ENCODE data around the gene SPEG. TPM values are rescaled to one million over a fixed set of nuclear protein-coding genes. Genes with fewer than 3 reads are reported as not detected.
A peak's percentile ranks its signal among the peaks of the same experiment; 100 is the strongest.

The SPEG gene
- polyA plus RNA-seq, 2 of the 4 experiments (the other 2 are of a cell fraction), result 2.3 to 11.5 TPM

GRCh38 chr2:219527472-219527871, 92.8 kb downstream of the SPEG start:
- Histone ChIP-seq H3K9me3 (no peaks in the 10 kb centered on the region), H3K4me3 (no peak overlapping the region), H3K4me2 (no peak overlapping the region), H3K4me1 (peaks cover 4% of the 10 kb centered on the region; the same call in 2 of the 3 replicates), H3K27ac (no peak overlapping the region)
- ATAC-seq (no peak), FAIRE-seq (no peak), DNase-seq (ENCODE audit: low read depth in 1 of 2, low spot score in 1 of 2) (no peak)
- POLR2A ChIA-PET, result no interaction called here
- TF ChIP-seq MAX (IDR thresholded peaks at IDR 0.05) (no peak), MAFK (IDR thresholded peaks at IDR 0.05; ENCODE audit: partially characterized antibody) (no peak), USF2 (IDR thresholded peaks at IDR 0.05) (no peak), HOXA7 (CRISPR knock-in tag; IDR thresholded peaks at IDR 0.05) (no peak), EHF (CRISPR knock-in tag; IDR thresholded peaks at IDR 0.05) (no peak), ZNF302 (CRISPR knock-in tag; IDR thresholded peaks at IDR 0.05) (no peak), ZSCAN20 (CRISPR knock-in tag; IDR thresholded peaks at IDR 0.05) (no peak), GATA3 (IDR thresholded peaks at IDR 0.05; ENCODE audit: borderline replicate concordance) (no peak), HOXB5 (CRISPR knock-in tag; IDR thresholded peaks at IDR 0.05) (no peak)
- WGBS (ENCODE audit: missing lambda C conversion rate), result 16% methylated on average over 3 of the region's 5 CpGs
- CTCF ChIA-PET, result interaction anchor here (1.0 to 79.1 kb wide), 9 partner anchors 9 to 498 kb away, joined by 3 to 3291 read pairs (median 14); partner anchors contain the start of genes ASIC4, CHPF, DNPEP and GMPPA

DNA sequence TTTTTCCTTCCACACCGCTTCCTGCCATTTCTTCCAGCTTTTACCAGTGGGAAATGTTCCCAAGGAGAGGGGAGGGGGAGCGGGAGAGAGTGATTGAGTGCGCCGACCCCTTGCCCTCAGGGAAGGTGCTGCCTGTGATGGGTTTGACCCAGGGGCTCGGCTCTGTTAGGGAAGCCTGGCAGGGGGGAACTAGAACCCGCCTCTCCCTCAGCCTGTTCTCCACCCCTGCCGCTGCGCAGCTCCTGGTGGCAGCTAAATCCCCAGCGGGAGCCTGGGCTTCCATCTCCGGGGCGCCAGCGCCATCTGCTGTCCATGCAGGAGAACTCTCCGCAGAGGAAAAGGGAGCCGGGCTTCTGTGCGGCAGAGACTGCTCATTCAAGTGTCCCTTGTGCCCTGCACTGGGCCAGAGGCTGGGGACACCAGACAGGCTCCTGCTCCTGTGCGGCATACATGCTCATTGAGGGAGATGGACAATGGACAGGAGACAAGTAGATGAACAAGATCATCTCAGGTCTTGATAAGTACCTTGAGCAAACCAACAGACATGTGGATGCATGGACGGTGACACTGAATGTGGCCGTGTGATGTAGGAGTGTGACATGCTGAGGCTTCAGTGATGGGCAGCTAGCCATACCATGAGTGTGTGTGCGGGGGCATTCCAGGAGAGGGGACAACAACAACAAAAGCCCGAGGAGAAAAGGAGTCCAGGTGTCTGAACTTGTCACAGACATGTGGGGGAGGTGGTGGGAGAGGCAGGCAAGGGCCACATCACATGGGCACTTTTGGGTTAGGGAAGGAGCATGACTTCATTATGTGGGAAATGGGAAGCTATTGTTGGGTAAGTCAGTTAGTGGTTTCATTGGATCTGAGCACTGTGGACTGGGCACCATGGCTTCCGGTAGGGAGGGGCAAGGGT, 95.7 kb downstream of the SPEG start:
- H3K27ac ChIP-seq, result peak overlapping the region in 1 of 2 experiments; percentile 57; a peak in 1 of 6 replicates
- ChIA-PET POLR2A (interaction anchor here (0.8 to 1.7 kb wide), 5 partner anchors 32 to 354 kb away, joined by 3 to 6 read pairs (median 3); partner anchors contain the start of genes CNPPD1 and GMPPA), CTCF (interaction anchor here (0.6 to 79.1 kb wide), 56 partner anchors 11 to 540 kb away, joined by 3 to 3291 read pairs (median 4); partner anchors contain the start of genes ASIC4, CHPF, DES and GMPPA)
- peak overlapping the region; percentile 83 for H3K4me2 ChIP-seq
- H3K4me1 ChIP-seq, result peaks cover 4% of the 10 kb centered on the region; the same call in 1 of the 3 replicates
- ATAC-seq, result peak; percentile 71 to 93
- 30% methylated on average over 11 of the region's 21 CpGs for WGBS (ENCODE audit: missing lambda C conversion rate)
- peak overlapping the region; percentile 33; the same call in 2 of the 3 replicates for H3K4me3 ChIP-seq
- H3K9me3 ChIP-seq, result no peaks in the 10 kb centered on the region
- TF ChIP-seq BHLHE40 (IDR thresholded peaks at IDR 0.05; ENCODE audit: low read depth, low read length) (no peak), SMC3 (IDR thresholded peaks at IDR 0.05) (peak; percentile 95), ZNF302 (CRISPR knock-in tag; IDR thresholded peaks at IDR 0.05) (no peak), CTCF (IDR thresholded peaks at IDR 0.05) (peak; percentile 94), RAD21 (conservative IDR thresholded peaks at IDR 0.05 in 1 of 2, IDR thresholded peaks at IDR 0.05 in 1 of 2) (peak; percentile 99)
- no peak for FAIRE-seq
- peak; percentile 81 to 94 for DNase-seq (ENCODE audit: low read depth in 1 of 2, low spot score in 1 of 2)

GRCh38 chr2:219531639-219532377, 97.2 kb downstream of the SPEG start:
- POLR2A ChIA-PET, result no interaction called here
- CTCF ChIA-PET, result interaction anchor here (1.1 to 79.1 kb wide), 10 partner anchors 9 to 361 kb away, joined by 3 to 3291 read pairs (median 37); partner anchors contain the start of genes ASIC4, CHPF, DES and GMPPA
- Histone ChIP-seq H3K4me2 (no peak overlapping the region), H3K27ac (no peak overlapping the region), H3K4me3 (no peak overlapping the region), H3K4me1 (peaks cover 4% of the 10 kb centered on the region; the same call in 1 of the 3 replicates), H3K9me3 (no peaks in the 10 kb centered on the region)
- DNase-seq (ENCODE audit: low read depth in 1 of 2, low spot score in 1 of 2) (no peak), FAIRE-seq (no peak), ATAC-seq (no peak)
- WGBS (ENCODE audit: missing lambda C conversion rate), result 52% methylated on average over 15 of the region's 20 CpGs
- TF ChIP-seq HEYL (CRISPR knock-in tag; IDR thresholded peaks at IDR 0.05) (no peak), CBX2 (IDR thresholded peaks at IDR 0.05; ENCODE audit: borderline replicate concordance, low read depth) (no peak), HMGXB4 (CRISPR knock-in tag; IDR thresholded peaks at IDR 0.05; ENCODE audit: borderline replicate concordance) (no peak), HOXB13 (CRISPR knock-in tag; IDR thresholded peaks at IDR 0.05; ENCODE audit: low read depth) (no peak), KDM5A (IDR thresholded peaks at IDR 0.05) (no peak), MAFK (IDR thresholded peaks at IDR 0.05; ENCODE audit: partially characterized antibody) (no peak), RFX5 (IDR thresholded peaks at IDR 0.05) (no peak), JUN (IDR thresholded peaks at IDR 0.05) (no peak), CBX8 (IDR thresholded peaks at IDR 0.05) (no peak), PHF8 (IDR thresholded peaks at IDR 0.05; ENCODE audit: borderline replicate concordance, low read depth) (no peak), CEBPB (IDR thresholded peaks at IDR 0.05) (no peak), CHD4 (IDR thresholded peaks at IDR 0.05; ENCODE audit: borderline replicate concordance) (no peak)
- TF ChIP-seq, protein P1, sequence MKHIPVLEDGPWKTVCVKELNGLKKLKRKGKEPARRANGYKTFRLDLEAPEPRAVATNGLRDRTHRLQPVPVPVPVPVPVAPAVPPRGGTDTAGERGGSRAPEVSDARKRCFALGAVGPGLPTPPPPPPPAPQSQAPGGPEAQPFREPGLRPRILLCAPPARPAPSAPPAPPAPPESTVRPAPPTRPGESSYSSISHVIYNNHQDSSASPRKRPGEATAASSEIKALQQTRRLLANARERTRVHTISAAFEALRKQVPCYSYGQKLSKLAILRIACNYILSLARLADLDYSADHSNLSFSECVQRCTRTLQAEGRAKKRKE (CRISPR knock-in tag; IDR thresholded peaks at IDR 0.05; ENCODE audit: low read depth), result no peak

All from A549 (cell line).